ENCODE results near the gene SNTG2.

GRCh38 chr2:1037066-1037465 lies 86.4 kb downstream of the SNTG2 start:
- TF ChIP-seq ZNF565 (CRISPR knock-in tag; conservative IDR thresholded peaks at IDR 0.05; ENCODE audit: low read depth) (no peak), RARB (CRISPR knock-in tag; IDR thresholded peaks at IDR 0.05) (no peak), CREB5 (CRISPR knock-in tag; IDR thresholded peaks at IDR 0.05; ENCODE audit: low read depth) (no peak), ESRRG (CRISPR knock-in tag; IDR thresholded peaks at IDR 0.05) (no peak), ZFP3 (CRISPR knock-in tag; IDR thresholded peaks at IDR 0.05) (no peak), ARNTL (CRISPR knock-in tag; IDR thresholded peaks at IDR 0.05; ENCODE audit: borderline replicate concordance, low read depth) (no peak), ZNF8 (CRISPR knock-in tag; IDR thresholded peaks at IDR 0.05) (no peak), BACH2 (CRISPR knock-in tag; IDR thresholded peaks at IDR 0.05; ENCODE audit: borderline replicate concordance) (no peak)
- TF ChIP-seq, protein P1, sequence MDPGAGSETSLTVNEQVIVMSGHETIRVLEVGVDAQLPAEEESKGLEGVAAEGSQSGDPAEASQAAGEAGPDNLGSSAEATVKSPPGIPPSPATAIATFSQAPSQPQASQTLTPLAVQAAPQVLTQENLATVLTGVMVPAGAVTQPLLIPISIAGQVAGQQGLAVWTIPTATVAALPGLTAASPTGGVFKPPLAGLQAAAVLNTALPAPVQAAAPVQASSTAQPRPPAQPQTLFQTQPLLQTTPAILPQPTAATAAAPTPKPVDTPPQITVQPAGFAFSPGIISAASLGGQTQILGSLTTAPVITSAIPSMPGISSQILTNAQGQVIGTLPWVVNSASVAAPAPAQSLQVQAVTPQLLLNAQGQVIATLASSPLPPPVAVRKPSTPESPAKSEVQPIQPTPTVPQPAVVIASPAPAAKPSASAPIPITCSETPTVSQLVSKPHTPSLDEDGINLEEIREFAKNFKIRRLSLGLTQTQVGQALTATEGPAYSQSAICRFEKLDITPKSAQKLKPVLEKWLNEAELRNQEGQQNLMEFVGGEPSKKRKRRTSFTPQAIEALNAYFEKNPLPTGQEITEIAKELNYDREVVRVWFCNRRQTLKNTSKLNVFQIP (CRISPR knock-in tag; IDR thresholded peaks at IDR 0.05; ENCODE audit: borderline replicate concordance, low read depth) = no peak
- TF ChIP-seq, protein P2, sequence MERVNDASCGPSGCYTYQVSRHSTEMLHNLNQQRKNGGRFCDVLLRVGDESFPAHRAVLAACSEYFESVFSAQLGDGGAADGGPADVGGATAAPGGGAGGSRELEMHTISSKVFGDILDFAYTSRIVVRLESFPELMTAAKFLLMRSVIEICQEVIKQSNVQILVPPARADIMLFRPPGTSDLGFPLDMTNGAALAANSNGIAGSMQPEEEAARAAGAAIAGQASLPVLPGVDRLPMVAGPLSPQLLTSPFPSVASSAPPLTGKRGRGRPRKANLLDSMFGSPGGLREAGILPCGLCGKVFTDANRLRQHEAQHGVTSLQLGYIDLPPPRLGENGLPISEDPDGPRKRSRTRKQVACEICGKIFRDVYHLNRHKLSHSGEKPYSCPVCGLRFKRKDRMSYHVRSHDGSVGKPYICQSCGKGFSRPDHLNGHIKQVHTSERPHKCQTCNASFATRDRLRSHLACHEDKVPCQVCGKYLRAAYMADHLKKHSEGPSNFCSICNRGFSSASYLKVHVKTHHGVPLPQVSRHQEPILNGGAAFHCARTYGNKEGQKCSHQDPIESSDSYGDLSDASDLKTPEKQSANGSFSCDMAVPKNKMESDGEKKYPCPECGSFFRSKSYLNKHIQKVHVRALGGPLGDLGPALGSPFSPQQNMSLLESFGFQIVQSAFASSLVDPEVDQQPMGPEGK (CRISPR knock-in tag; IDR thresholded peaks at IDR 0.05; ENCODE audit: borderline replicate concordance) = no peak
